Neural crest cell (in vitro differentiated cells): ENCODE data around the gene ADGRL1. TPM values are rescaled to one million over a fixed set of nuclear protein-coding genes. Genes with fewer than 3 reads are reported as not detected.

Experiments
- DNase-seq: peaks from one replicate; pipeline ENCODE4 v3.0.0; 2021; ENCODE audit warnings: low read depth, mixed read lengths, low spot score
- H3K27ac Mint-ChIP-seq: one replicate; pipeline ENCODE4 v1.8.0; 2021; ENCODE audit warnings: mild to moderate bottlenecking, mixed read lengths; ENCODE audit not compliant: unreplicated experiment
- H3K27me3 Mint-ChIP-seq: 2 replicates; pipeline ENCODE4 v1.8.0; 2021; ENCODE audit warnings: low read depth, mild to moderate bottlenecking, mixed read lengths
- H3K36me3 Mint-ChIP-seq: 2 replicates; pipeline ENCODE4 v1.8.0; 2021; ENCODE audit warnings: low read depth, mild to moderate bottlenecking, mixed read lengths
- H3K4me1 Mint-ChIP-seq: 2 replicates; pipeline ENCODE4 v1.8.0; 2021; ENCODE audit warnings: mixed read lengths
- H3K4me3 Mint-ChIP-seq: one replicate; pipeline ENCODE4 v1.8.0; 2021; ENCODE audit warnings: mild to moderate bottlenecking, mixed read lengths
- H3K9me3 Mint-ChIP-seq: 2 replicates; pipeline ENCODE4 v1.8.0; 2021; ENCODE audit warnings: mixed read lengths
- total RNA-seq: library from RNA; stranded (reverse); gene quantifications from 2 replicates; pipeline ENCODE4 v1.2.1, GENCODE V29; 2021
- TF ChIP-seq, protein P1 (sequence below): fragments of 200-600 bp; sonication (generic); conservative IDR thresholded peaks from 2 replicates; pipeline ENCODE4 v1.5.0; 2021; ENCODE audit warnings: antibody characterized with exemption, mild to moderate bottlenecking

The ADGRL1 gene
- total RNA-seq, 1 donor from 2014 or later, result 34.6 TPM

DNA sequence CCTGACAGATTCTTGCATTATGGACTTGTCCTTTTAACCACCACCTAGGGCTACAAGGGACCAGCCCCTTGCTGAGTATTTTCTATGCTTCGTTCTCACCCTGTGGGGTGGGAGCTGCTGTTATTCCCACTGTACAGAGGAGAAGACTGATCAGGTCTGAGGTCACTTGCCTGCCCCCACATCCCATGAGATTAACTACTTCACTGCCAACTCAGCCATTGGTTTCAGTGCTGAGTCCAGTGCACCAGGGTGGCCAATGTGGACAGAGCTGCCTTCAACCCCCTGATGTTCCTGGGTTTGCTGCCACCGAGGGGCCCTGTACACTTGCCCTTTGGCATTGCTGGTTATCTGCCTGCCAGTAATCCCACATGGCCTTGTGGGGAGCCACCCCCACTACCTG, 95.3 kb downstream of the ADGRL1 start:
- Mint-ChIP-seq H3K27me3 (no peaks in the 10 kb centered on the region), H3K27ac (peak overlapping the region; percentile 75), H3K9me3 (no peaks in the 10 kb centered on the region), H3K4me1 (peaks cover 10% of the 10 kb centered on the region), H3K36me3 (peaks cover 2% of the 10 kb centered on the region), H3K4me3 (peak overlapping the region; percentile 56)
- TF ChIP-seq, protein P1, sequence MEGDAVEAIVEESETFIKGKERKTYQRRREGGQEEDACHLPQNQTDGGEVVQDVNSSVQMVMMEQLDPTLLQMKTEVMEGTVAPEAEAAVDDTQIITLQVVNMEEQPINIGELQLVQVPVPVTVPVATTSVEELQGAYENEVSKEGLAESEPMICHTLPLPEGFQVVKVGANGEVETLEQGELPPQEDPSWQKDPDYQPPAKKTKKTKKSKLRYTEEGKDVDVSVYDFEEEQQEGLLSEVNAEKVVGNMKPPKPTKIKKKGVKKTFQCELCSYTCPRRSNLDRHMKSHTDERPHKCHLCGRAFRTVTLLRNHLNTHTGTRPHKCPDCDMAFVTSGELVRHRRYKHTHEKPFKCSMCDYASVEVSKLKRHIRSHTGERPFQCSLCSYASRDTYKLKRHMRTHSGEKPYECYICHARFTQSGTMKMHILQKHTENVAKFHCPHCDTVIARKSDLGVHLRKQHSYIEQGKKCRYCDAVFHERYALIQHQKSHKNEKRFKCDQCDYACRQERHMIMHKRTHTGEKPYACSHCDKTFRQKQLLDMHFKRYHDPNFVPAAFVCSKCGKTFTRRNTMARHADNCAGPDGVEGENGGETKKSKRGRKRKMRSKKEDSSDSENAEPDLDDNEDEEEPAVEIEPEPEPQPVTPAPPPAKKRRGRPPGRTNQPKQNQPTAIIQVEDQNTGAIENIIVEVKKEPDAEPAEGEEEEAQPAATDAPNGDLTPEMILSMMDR, result no peak
- DNase-seq, result no peak

DNA sequence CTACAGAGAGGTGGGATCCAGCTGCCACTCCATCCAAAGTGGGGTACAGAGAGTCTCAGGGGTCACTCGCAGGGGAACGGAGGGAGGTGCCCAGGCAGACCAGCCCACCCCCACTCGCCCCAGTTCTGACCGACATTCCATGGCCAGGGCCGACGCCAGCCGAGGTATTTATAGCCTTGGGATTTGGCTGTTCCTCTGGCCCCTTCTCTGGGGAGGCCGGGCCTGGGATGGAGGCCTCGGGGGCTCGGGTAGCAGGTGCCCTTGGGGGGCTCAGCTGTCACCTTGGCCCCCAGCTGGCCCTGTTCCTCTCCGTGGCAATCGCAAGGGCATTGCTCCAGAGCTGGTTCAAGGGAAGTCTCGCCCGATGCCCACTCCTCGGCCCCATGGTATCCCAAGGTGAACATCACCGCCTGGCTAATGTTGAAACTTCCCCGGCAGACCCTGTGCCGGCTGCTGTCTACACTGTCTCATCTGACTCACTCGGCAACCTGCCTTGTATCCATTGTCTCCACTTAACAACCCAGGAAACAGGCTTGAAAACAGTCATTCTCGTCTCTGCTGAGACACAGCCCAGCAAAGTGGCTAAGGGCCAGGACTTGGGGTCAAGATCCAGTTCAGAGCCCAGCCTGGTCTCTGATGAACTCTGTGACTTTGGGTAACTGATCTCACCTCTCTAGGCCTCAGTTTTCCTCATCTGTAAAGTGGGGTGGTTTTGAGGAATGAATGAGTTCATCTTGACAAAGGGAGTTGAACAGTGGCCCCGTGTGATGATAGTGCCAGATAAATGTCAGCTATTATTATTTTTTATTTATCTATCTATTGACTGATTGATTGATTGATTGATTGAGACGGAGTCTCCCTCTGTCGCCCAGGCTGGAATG, 98.1 kb downstream of the ADGRL1 start:
- no peak for DNase-seq
- Mint-ChIP-seq H3K4me1 (peaks cover 2% of the 10 kb centered on the region), H3K27ac (no peak overlapping the region), H3K27me3 (no peaks in the 10 kb centered on the region), H3K9me3 (no peaks in the 10 kb centered on the region), H3K4me3 (no peak overlapping the region), H3K36me3 (peaks cover 2% of the 10 kb centered on the region)
- TF ChIP-seq, protein P1, result no peak

DNA sequence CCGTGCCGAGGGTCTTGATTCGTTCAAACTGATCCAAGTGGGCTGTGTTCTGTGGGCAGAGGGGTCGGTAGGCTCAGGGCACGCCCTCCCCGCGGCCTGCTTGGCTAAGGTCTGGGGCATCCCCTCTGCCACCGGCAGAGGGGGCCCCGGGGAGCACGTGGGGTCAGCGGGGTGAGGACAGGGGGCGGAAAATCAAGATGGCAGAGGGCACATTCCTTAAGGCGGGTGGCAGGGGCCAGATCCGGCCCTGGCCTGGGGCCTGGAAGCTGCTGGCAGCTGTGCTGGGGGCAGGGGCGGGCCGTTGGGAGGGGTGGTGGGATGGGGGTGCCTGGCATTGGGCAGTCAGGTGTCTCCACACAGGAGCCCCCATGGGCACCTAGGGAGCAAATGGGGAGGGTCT, 99.1 kb downstream of the ADGRL1 start:
- DNase-seq, result no peak
- no peaks in the 10 kb centered on the region for H3K27me3 Mint-ChIP-seq
- peaks cover 2% of the 10 kb centered on the region for H3K36me3 Mint-ChIP-seq
- no peaks in the 10 kb centered on the region for H3K9me3 Mint-ChIP-seq
- H3K4me1 Mint-ChIP-seq, result no peaks in the 10 kb centered on the region
- H3K27ac Mint-ChIP-seq, result no peak overlapping the region
- TF ChIP-seq, protein P1, result no peak
- H3K4me3 Mint-ChIP-seq, result no peak overlapping the region

DNA sequence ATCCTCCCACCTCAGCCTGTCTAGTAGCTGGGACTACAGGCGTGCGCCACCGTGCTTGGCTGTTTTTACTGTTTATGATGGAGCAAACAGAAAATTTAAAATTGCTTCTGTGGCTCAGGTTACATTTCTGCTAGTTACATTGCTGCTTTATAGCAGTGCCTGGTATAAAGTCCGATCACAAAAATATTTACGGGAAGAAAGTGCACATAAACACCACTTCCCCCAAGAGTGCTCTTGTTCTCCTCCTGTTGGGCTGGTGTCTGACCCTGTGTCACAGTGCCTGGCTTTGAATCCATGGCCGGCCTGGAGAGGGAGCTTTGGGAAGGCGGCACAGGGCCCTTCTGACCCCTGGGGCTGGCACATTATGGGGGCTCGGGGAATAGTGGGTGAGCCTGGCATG, 100.3 kb downstream of the ADGRL1 start:
- no peak overlapping the region for H3K27ac Mint-ChIP-seq
- H3K4me1 Mint-ChIP-seq, result no peaks in the 10 kb centered on the region
- DNase-seq, result no peak
- TF ChIP-seq, protein P1, result no peak
- H3K27me3 Mint-ChIP-seq, result no peaks in the 10 kb centered on the region
- peaks cover 6% of the 10 kb centered on the region for H3K36me3 Mint-ChIP-seq
- no peaks in the 10 kb centered on the region for H3K9me3 Mint-ChIP-seq
- no peak overlapping the region for H3K4me3 Mint-ChIP-seq

DNA sequence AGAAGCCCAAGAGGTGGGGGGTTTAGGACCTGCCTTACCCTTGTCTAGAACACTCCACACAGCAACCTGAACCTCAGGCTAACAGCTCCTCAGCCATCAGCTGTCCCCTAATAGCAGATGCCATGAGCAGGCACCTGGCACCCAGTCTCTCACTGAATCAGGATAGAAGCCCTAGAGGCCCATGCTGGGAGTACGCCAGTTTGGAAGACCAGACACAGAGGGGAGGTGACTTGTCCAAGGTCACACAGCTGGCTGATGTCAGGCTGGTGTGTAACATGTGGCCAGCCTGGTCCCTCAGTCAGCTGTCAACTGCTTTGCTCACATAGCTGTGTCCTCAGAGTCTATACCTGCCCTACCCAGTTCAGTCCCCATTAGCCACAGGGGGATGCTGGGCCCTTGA, 102.7 kb downstream of the ADGRL1 start:
- DNase-seq, result no peak
- Mint-ChIP-seq H3K27ac (no peak overlapping the region), H3K27me3 (no peaks in the 10 kb centered on the region), H3K4me1 (no peaks in the 10 kb centered on the region), H3K9me3 (no peaks in the 10 kb centered on the region), H3K4me3 (no peak overlapping the region), H3K36me3 (peaks cover 6% of the 10 kb centered on the region)
- TF ChIP-seq, protein P1, result no peak
